HG03039 (cell line): ENCODE measurements around the gene RPL19.

Experiments
- ATAC-seq: cut with Tn5 transposase; IDR thresholded peaks from one replicate; pipeline ENCODE4 v1.9.1; 2021; ENCODE audit warnings: mild to moderate bottlenecking, moderate library complexity; ENCODE audit not compliant: unreplicated experiment

The RPL19 gene

DNA sequence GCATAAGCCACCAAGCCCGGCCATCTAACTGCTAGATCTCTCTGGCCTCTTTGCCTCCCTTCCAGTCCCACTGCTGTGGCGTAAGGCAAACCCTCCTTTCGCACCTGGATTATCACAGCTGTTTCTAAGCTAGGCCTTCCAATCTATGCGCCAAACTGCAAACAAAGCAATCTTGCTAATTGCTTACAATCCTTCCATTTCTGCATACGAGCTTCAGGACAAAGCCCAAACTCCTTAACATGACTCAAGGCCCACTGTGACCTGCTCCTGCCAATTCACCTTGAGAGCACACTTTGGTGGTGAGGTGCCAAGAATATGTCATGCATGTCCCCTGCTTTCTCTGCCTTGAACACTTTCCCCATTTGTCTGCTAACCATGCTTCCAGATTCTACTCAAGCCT is 28.1 kb upstream of the RPL19 start:
- no peak for ATAC-seq

- no peak for ATAC-seq
Observed at GRCh38 chr17:39173080-39173479, 27.0 kb upstream of the RPL19 start.

GRCh38 chr17:39173526-39174274 is 26.4 kb upstream of the RPL19 start:
- ATAC-seq: no peak

GRCh38 chr17:39174920-39175694 is 25.0 kb upstream of the RPL19 start:
- ATAC-seq: no peak

DNA sequence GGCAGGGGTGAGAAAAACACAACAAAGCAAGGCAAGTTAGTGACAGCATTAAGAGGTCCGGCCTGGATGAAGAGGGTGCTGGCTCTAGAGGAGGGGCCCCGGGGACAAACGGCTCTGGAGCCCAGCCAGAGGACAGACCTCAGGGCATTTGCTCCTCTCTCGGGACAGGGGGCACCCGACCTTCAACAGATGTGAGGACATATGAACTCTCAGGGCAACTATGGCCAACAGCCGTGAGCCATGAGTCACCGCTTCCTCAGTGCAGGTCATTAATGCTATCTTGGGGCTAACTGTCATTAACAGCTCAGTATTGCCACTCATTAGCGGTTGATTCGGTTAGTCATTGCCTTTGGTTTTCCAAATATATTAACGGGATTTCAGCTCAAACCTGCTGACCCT is 24.4 kb upstream of the RPL19 start:
- no peak for ATAC-seq

- no peak for ATAC-seq
Observed at GRCh38 chr17:39177256-39177655, 22.8 kb upstream of the RPL19 start.

DNA sequence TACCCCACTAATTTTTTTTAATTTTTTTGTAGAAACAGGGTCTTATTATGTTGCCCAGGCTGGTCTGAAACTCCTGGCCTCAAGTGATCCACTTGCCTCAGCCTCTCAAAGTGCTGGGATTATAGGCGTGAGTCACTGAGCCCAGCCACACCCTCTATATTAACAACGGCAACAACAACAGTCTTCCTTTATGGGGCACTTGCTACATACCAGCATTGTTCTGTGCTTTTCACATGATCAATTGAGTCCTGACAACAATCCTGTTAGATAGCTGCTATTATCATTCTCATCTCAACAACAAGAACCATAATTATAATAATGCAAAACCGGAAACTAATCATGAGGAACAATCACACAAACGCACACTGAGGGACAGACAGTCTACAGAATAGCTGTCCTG is 21.5 kb upstream of the RPL19 start:
- ATAC-seq: no peak

DNA sequence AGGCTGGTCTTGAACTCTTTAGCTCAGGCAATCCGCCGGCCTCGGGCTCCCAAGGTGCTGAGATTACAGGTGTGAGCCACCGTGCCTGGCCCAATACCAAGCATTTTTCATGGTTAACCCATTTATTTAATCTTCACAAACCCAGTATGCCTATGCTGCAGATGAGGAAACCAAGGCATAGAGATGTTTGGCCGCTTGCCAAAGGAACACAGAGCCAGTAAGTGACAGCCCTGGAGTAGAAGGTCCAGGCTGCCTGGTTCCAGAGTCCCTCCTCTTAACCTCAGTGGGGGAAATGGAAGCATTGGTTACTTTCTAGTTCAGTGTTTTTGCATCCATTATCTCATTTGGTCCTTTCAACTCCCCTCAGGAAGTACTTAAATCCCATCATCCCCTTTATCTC is 18.8 kb upstream of the RPL19 start:
- ATAC-seq: no peak

GRCh38 chr17:39183045-39183444 is 17.0 kb upstream of the RPL19 start:
- ATAC-seq: no peak

DNA sequence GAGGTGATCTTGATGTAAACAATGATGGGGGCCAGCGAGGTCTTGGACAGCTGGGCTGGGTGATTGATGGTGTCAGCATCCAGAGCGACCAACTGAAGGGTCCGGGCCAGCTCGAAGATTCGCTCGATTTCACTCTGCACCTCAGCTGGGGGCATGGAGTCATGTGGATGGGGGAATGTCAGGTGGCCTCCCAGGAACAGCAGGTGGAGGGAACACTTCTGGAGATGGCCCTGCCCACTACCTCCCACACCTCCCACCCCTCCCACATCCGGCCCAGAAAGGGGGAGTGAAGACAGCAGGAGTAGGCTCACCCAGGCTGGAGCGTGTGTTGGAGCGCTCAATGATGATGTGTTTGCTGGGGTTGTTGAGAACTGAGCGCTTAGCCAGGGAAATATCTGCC is 16.4 kb upstream of the RPL19 start:
- no peak for ATAC-seq

DNA sequence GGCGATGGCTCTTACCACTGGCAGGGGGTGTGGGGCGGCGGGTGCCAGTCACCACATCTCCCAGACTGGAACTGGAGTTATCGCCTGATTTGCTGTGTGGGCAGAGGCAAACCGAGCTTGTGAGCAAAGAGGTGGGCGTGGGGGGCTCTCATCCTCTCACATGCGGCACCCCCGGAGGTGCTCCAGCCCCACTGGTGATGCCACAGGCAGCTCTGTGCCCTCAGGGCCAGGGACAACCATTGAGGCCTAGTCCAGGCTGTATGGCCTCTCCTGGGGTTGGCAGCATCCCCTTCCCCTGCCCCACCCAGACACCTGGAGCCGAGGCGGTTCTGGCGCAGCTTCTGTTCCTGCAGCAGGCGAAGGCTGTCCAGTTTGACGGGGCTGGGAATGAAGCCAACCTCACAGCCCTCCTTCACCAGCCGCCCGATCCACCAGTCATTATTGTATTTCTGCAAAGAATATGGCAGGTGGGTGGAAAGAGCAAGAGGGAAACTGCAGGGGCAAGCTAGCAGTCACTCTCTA is 13.5 kb upstream of the RPL19 start:
- no peak for ATAC-seq

GRCh38 chr17:39187152-39187830 is 12.8 kb upstream of the RPL19 start:
- no peak for ATAC-seq

DNA sequence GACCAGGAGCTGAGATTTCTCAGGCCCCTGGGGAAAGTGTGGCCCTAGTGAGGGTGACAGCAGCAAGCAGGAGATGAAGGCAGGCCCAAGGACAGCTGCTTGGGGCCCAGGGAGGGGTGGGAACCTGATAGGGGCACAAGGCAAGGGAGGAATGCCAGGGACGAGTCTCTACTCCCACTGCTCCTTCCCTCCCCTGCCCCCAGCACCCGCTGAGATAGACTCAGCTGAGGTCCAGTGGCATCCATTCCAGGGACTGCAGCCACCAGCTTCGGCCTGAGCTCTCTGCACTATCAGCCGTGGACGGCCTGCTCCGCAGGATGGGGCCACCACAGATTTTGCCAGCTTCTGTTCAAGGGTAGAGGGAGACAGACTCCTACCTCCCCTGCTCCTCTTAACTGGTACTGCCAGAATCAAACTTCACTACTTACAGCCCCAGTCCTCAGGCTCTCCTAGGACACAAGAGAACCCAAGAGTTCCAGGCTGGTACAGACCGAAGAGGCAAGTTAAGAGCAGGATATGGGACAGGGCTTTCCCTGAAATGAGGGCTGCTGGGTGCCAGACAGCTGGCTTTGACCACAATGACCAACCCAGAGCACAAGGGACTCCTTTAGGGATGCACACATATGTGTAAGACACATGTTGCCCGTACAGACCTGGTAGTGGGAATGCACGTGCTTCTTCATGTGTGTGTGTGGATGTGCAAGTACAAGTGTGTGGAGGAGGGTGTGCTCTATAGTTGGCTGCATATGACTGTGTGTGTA is 8.2 kb upstream of the RPL19 start:
- ATAC-seq: no peak

DNA sequence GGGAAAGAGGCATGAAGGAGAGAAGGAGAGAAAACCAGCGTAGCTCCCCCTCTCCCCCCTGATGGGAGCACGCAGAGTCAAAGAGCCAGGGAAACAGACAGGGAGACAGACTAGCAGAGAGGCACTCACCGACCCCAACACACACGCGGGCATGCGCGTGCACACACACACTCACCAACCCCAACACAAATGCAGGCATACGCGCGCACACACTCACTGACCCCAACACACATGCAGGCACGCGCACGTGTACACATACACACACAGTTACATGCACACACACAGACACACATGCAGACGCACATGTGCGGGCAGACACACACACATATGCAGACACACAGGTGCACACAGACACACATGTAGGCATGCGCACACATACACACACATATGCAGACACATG is 7.2 kb upstream of the RPL19 start:
- ATAC-seq: no peak

- no peak for ATAC-seq
Observed at GRCh38 chr17:39193346-39193745, 6.7 kb upstream of the RPL19 start.

DNA sequence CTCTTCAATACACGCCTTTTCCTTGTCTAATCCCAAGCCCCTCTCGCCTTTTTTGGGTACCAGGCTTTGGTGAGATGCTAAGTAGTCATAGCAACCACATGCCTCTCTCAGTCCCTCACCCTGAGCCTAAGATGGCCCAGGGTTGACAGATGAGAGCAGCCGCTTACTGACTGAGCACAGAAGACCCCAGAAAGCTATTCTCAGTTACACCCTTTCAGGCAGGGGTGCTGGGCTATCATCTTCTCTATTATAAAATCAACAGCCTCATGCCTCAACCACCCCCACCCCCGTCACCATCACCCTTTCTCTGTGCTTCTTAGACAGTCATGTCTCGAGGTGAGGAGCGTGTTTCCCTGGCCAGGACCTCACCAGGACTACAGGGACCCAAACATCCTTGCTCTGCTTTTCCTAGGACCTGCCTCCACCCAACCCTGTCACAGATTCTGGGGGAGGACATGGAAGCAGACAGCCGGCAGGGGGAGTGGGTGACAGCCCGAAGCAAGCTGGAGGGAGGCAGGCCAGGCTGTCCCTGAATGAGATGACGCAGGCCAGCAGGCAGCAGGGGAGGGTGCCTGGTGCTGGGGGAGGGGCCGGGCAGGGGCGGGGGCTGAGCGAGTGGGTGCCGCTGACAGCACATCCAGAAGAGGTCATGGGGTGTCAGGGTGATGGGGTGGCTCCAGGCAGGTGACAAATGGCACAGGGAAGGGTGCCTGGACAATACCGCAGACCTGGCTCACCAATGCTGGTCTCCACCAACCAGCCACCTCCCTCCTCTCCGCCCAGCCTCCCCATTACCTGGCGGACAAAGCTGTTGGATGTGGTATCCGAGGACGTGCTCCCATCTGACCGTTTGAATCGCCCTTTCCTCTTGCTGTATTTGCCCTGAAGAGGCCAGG is 5.7 kb upstream of the RPL19 start:
- ATAC-seq: no peak

GRCh38 chr17:39194985-39195524 is 5.0 kb upstream of the RPL19 start:
- ATAC-seq: no peak

- ATAC-seq: no peak
Observed at GRCh38 chr17:39195568-39196160, 4.4 kb upstream of the RPL19 start.

GRCh38 chr17:39196241-39196807 is 3.8 kb upstream of the RPL19 start:
- no peak for ATAC-seq
